Prostate gland (tissue), 2 donors: ENCODE measurements around the gene SRM. TPM values are rescaled to one million over a fixed set of nuclear protein-coding genes. Genes with fewer than 3 reads are reported as not detected.

Experiments used
- total RNA-seq, 2 donors: library from RNA; depleted of rRNA; stranded (reverse); fragments of >200 nt; gene quantifications; one replicate each; pipeline ENCODE4 v1.1.0, GENCODE V29; 2016

Gene SRM
- total RNA-seq, 2 donors from 2014 or later = 39.3 to 89.2 TPM

Other genes starting within 250 kb of the SRM start
- gene TARDBP, start 47.4 kb downstream of the SRM start, total RNA-seq = 100 to 1,000 TPM in 1 of 2 donors, 10 to 100 TPM in 1; 93.7 to 151 TPM
- gene MASP2, start 12.8 kb downstream of the SRM start, total RNA-seq = not detected
- 10 to 100 TPM; 51.6 to 65.0 TPM for gene EXOSC10, start 39.9 kb upstream of the SRM start, total RNA-seq
- gene ANGPTL7, start 129.3 kb upstream of the SRM start, total RNA-seq = under 1 TPM in 1 of 2 donors, not detected in 1; 0.80 TPM
- 10 to 100 TPM; 34.7 to 56.1 TPM for gene MTOR, start 202.5 kb upstream of the SRM start, total RNA-seq
- gene UBIAD1, start 213.2 kb upstream of the SRM start, total RNA-seq = 10 to 100 TPM; 22.7 to 23.2 TPM